Brain microvascular endothelial cell (primary cell): ENCODE results near the gene JPH4.

Source experiments
- DNase-seq: peaks from one replicate; pipeline ENCODE4 v3.0.0-alpha.2; 2020
- H3K27ac ChIP-seq: fragments of 250-450 bp; sonication (Bioruptor Pico); 2 replicates; pipeline ENCODE4 v1.5.1; 2020; ENCODE audit warnings: mild to moderate bottlenecking, moderate library complexity
- H3K27me3 ChIP-seq: fragments of 250-450 bp; sonication (Bioruptor Pico); replicated peaks from 2 replicates; pipeline ENCODE4 v1.5.1; 2020; ENCODE audit warnings: mild to moderate bottlenecking
- H3K36me3 ChIP-seq: fragments of 250-450 bp; sonication (Bioruptor Pico); replicated peaks from 2 replicates; pipeline ENCODE4 v1.5.1; 2020; ENCODE audit warnings: mild to moderate bottlenecking
- H3K4me3 ChIP-seq: 2 replicates; pipeline ENCODE4 v1.5.1; 2011; ENCODE audit warnings: low read depth, mild to moderate bottlenecking, control low read depth, low read length, moderate library complexity
- in situ Hi-C: cut with HindIII; loops from 2 replicates; pipeline ENCODE4 v1.10.0; 2017; ENCODE audit warnings: low sequenced_read_pairs, low pct_ligation_motif_present
- TF ChIP-seq, protein P1 (sequence below): IDR thresholded peaks from 2 replicates; pipeline ENCODE4 v1.5.1; 2011; ENCODE audit warnings: low read depth, mild to moderate bottlenecking, moderate library complexity, low read length, control low read depth, inconsistent platforms; ENCODE audit errors: missing control alignments

The JPH4 gene

DNA sequence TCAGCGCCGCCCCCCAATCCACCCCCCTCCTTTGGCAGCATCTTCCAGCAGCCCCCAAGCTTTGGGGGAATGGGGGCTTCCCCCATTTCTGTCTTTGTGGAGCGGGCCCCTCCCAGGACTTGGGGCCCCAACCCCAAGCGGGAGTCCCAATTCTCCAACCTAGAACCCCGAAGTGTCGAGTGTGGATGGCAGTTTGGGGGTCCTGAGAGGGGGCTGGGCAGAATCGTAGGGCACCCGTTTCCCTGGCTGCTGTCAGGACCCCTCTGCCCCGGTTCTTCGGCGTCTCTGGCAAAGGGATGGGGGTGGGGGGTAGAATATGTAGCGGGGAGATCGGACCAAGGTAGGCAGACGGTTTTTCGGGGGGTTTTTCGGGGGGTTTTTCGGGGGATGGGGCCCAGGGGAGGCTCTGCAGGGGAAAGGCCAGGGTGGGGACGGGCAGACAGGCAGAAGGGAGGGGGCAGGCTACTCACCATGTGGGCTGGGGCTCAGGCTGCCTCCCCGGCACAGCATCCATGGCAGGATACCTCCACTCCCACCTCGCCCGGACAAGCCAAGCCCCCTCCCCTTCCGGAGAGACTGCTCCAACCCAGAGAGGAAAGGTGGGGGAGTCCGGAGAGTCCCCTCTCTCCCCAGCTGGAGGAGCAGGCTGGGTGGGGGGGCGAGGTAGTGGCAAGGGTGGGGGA, 739 bp downstream of the JPH4 start:
- H3K36me3 ChIP-seq = no peaks in the 10 kb centered on the region
- TF ChIP-seq, protein P1, sequence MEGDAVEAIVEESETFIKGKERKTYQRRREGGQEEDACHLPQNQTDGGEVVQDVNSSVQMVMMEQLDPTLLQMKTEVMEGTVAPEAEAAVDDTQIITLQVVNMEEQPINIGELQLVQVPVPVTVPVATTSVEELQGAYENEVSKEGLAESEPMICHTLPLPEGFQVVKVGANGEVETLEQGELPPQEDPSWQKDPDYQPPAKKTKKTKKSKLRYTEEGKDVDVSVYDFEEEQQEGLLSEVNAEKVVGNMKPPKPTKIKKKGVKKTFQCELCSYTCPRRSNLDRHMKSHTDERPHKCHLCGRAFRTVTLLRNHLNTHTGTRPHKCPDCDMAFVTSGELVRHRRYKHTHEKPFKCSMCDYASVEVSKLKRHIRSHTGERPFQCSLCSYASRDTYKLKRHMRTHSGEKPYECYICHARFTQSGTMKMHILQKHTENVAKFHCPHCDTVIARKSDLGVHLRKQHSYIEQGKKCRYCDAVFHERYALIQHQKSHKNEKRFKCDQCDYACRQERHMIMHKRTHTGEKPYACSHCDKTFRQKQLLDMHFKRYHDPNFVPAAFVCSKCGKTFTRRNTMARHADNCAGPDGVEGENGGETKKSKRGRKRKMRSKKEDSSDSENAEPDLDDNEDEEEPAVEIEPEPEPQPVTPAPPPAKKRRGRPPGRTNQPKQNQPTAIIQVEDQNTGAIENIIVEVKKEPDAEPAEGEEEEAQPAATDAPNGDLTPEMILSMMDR = no peak
- no peak for DNase-seq
- H3K4me3 ChIP-seq = no peak overlapping the region
- in situ Hi-C loops = no loop called here
- no peak overlapping the region for H3K27ac ChIP-seq
- H3K27me3 ChIP-seq = peaks cover 44% of the 10 kb centered on the region

DNA sequence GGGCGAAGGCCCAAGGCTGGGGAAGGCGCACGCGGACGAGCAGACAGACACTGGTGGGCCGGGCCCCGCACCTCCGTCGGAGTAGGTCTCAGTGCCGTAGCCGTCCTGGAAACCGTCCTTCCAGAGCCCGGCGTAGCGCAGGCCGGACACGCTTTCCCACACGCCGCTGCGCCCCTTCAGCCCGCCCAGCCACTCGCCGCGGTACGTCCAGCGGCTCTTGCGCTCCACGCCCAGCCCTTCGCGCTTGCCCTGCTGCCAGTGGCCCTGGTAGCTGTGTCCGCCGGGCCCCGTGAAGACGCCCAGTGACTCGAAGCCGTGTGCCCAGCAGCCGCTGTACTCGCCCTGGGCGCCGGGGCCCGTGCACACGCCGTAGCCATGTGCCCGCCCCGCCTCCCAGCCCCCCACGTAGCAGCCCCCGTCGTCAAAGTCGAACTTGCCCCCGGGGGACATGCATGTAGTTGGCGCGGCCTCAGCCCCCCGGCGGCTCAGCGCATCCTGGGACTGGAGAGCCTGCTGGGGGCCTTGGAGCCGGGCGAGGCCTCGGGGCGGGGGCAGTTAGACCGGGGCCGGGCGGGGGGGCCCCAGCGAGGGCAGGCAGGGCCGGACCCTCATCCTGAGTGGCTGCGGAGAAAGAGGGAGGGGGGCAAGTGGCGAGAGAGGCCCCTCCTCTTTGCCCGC, 1.4 kb downstream of the JPH4 start:
- DNase-seq = no peak
- Histone ChIP-seq H3K36me3 (no peaks in the 10 kb centered on the region), H3K4me3 (no peak overlapping the region), H3K27me3 (peaks cover 44% of the 10 kb centered on the region), H3K27ac (no peak overlapping the region)
- in situ Hi-C loops = no loop called here
- TF ChIP-seq, protein P1 = no peak

DNA sequence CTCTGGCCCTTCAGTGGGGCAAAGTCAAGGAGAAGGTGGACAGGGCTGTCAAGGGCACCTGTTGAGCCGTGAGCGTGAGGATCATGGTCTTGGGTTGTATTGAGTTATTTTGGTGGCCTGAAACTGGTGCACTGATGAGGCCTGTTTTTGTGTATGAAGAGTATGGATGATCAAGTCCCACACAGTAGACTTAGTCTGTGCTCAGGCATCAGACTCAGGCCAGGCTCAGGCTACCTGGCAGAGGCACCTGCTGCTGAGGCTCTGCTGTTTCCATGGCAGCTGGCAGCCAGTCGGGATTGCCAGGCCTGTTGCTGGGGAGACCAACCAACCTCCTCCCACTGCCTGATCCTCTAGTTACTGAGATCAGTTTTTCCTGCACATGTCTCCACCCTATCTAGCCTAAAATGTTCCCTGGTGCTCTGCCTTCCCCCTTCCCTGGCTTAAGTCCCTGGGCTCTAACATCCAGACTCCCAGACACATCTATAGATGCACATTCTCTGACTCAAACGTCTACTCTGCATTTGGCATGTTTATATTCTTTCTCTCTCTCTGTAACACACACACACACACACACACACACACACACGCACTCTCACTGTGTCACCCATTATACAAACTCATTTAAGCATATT, 5.1 kb downstream of the JPH4 start:
- Histone ChIP-seq H3K27me3 (peaks cover 32% of the 10 kb centered on the region), H3K4me3 (no peak overlapping the region), H3K27ac (no peak overlapping the region), H3K36me3 (no peaks in the 10 kb centered on the region)
- in situ Hi-C loops = no loop called here
- no peak for DNase-seq
- TF ChIP-seq, protein P1 = no peak

DNA sequence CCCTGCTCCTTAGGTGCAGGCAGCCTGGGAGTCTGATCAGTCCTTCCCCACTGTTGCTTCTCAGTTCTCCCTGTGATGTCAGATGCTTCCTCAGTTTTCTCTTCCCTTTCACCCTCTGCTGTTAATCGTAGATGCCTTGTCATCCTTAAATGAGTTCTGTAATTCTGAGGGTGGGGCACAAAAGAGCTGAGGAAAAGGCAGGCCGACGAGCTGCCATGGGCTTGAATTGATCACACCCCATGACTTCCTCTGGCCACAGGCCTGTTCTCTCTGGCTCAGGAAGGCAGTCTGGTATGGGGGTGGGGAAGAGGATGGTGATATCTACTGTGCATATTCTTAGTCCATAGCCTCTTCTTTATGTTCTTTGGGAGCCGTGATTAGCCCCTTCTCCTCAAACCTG, 5.8 kb downstream of the JPH4 start:
- Histone ChIP-seq H3K4me3 (no peak overlapping the region), H3K27me3 (peaks cover 28% of the 10 kb centered on the region)

DNA sequence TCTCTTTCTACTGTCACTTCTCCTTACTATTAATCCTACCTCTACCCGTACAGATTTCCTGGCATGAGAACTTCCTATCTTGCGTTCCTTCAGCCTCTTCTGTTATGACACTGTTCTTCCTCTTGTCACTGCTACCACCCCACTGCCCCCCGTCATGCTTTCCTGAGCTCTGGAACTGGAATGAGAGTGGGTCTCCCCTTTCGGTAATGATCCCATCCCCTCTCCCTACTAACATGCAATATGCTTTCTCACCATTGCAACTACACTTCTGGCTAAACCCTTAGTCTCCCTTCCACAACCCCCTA, 6.1 kb downstream of the JPH4 start:
- Histone ChIP-seq H3K4me3 (no peak overlapping the region), H3K27me3 (peaks cover 25% of the 10 kb centered on the region), H3K27ac (no peak overlapping the region), H3K36me3 (no peaks in the 10 kb centered on the region)
- no peak for DNase-seq
- TF ChIP-seq, protein P1 = no peak
- in situ Hi-C loops = no loop called here

More for the DNA sequence above, 5.8 kb downstream of the JPH4 start:
- H3K36me3 ChIP-seq = no peaks in the 10 kb centered on the region
- no peak for DNase-seq
- H3K27ac ChIP-seq = no peak overlapping the region
- in situ Hi-C loops = no loop called here
- TF ChIP-seq, protein P1 = no peak
